ENCODE measurements around the gene SPIRE1. TPM values are rescaled to one million over a fixed set of nuclear protein-coding genes. Genes with fewer than 3 reads are reported as not detected.

The SPIRE1 gene
- total and polyA plus RNA-seq, 2 of the 4 experiments (the other 2 are of a cell fraction) = 11.6 to 31.4 TPM

- WGBS, 2 experiments (ENCODE audit: extremely low coverage in 2 of 2, insufficient read length in 1 of 2) = 83% methylated on average over 1 of the region's 5 CpGs; no CpG with 5 or more reads in 1 of the 2 experiments
- Histone ChIP-seq H4K8ac (ENCODE audit: low read depth in 2 of 2, low read length in 2 of 2) (no peak overlapping the region), H3K4me1 (ENCODE audit: control insufficient read depth, insufficient read depth, low read length) (no peaks in the 10 kb centered on the region), H3K4me2 (ENCODE audit: low read depth, low read length) (no peak overlapping the region), H2AK5ac (ENCODE audit: low read depth, low read length) (no peak overlapping the region), H3K9me3 (ENCODE audit: control insufficient read depth, insufficient read depth, low read length) (no peaks in the 10 kb centered on the region), H3K56ac (ENCODE audit: extremely low read depth, insufficient read depth, low read length) (no peak overlapping the region), H3K14ac (replicated peaks; ENCODE audit: low read depth, low read length) (no peak overlapping the region), H2BK5ac (ENCODE audit: low read depth, low read length, poor library complexity, severe bottlenecking) (no peak overlapping the region), H3K79me1 (ENCODE audit: low read depth in 1 of 2, low read length in 2 of 2) (peaks cover 4 to 6% of the 10 kb centered on the region in 2 experiments; a peak in 3 of 4 replicates), H2BK120ac (ENCODE audit: low read depth, low read length) (no peak overlapping the region), H3K23ac (ENCODE audit: low read depth, low read length) (no peak overlapping the region), H3K27me3 (ENCODE audit: control insufficient read depth, insufficient read depth, low read length) (no peaks in the 10 kb centered on the region), H2BK15ac (ENCODE audit: low read depth, low read length) (no peak overlapping the region), H3K9ac (ENCODE audit: low read depth, low read length) (no peak overlapping the region), H2AFZ (replicated peaks; ENCODE audit: low read length, poor library complexity) (no peak overlapping the region), H3K4me3 (ENCODE audit: insufficient read depth, low read depth, low read length) (no peak overlapping the region), H3K27ac (ENCODE audit: insufficient read depth, low read length) (no peak overlapping the region), H2AK9ac (replicated peaks; ENCODE audit: low read depth, low read length, poor library complexity) (no peak overlapping the region), H3K9me1 (ENCODE audit: insufficient read depth, low read length) (no peaks in the 10 kb centered on the region; the same call in 1 of the 2 replicates), H3K4ac (ENCODE audit: low read depth, low read length) (no peak overlapping the region), H3K18ac (ENCODE audit: low read depth, low read length) (no peak overlapping the region), H2BK20ac (ENCODE audit: low read depth, low read length) (no peak overlapping the region), H3K36me3 (ENCODE audit: control insufficient read depth, insufficient read depth, low read length) (peaks cover 17% of the 10 kb centered on the region), H4K5ac (ENCODE audit: low read depth, low read length) (no peak overlapping the region), H4K20me1 (ENCODE audit: insufficient read depth, low read length) (no peaks in the 10 kb centered on the region), H4K91ac (ENCODE audit: insufficient read depth, low read depth, low read length) (no peak overlapping the region)
- CTCF ChIA-PET = no interaction called here
- no peak for TF ChIP-seq MAFK (IDR thresholded peaks at IDR 0.05; ENCODE audit: low read depth, low read length)
- no peak for TF ChIP-seq CEBPB (IDR thresholded peaks at IDR 0.05; ENCODE audit: low read depth, low read length)
- in situ Hi-C loops (cut with MboI; ENCODE audit: low sequenced_read_pairs) = no loop called here
- no TSS peak for BruUV-seq (replicated peaks)
- POLR2A ChIA-PET (ENCODE audit: unreplicated experiment) = no interaction called here
- dilution Hi-C loops (cut with HindIII; ENCODE audit: low sequenced_read_pairs, unreplicated experiment) = no loop called here
- intact Hi-C loops (cut with micrococcal nuclease) = no loop called here
- DNase-seq (no peak), ATAC-seq (ENCODE audit: low read depth) (no peak)
These were observed 150.9 kb downstream of the SPIRE1 start for GRCh38 chr18:12507007-12507406.

Measured in IMR-90 (cell line).